ENCODE data around the gene UGT1A9.

DNA sequence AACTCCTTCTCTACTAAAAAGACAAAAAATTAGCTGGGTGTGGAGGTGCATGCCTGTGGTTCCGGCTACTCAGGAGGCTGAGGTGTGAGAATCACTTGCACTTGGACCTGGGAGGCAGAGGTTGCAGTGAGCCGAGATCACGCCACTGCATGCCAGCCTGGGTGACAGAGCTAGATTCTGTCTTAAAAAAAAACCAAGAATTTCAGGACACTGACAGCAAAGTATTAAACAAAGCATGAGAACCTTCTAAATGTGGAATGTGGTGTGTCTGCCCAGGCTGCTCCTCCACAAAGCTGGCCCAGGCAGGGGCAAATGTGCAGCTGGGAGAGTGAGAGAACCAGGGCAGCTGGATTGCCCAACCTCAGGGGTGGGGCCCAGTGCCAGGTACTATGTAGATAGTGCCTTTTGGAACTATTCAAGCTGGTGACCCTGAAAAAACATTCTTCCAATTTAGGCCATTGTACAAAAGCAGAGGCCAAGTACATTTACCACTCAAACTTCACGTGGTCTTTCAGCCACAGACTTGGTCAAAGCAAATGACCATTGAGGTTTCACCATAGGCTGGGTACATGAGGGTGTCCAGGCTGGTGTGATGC, 34.3 kb downstream of the UGT1A9 start:
- TF ChIP-seq, protein P1, sequence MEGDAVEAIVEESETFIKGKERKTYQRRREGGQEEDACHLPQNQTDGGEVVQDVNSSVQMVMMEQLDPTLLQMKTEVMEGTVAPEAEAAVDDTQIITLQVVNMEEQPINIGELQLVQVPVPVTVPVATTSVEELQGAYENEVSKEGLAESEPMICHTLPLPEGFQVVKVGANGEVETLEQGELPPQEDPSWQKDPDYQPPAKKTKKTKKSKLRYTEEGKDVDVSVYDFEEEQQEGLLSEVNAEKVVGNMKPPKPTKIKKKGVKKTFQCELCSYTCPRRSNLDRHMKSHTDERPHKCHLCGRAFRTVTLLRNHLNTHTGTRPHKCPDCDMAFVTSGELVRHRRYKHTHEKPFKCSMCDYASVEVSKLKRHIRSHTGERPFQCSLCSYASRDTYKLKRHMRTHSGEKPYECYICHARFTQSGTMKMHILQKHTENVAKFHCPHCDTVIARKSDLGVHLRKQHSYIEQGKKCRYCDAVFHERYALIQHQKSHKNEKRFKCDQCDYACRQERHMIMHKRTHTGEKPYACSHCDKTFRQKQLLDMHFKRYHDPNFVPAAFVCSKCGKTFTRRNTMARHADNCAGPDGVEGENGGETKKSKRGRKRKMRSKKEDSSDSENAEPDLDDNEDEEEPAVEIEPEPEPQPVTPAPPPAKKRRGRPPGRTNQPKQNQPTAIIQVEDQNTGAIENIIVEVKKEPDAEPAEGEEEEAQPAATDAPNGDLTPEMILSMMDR (IDR thresholded peaks at IDR 0.05; ENCODE audit: poor library complexity) = no peak
- TF ChIP-seq EZH2 (IDR thresholded peaks at IDR 0.05; ENCODE audit: borderline replicate concordance) = no peak

Data from hepatocyte (in vitro differentiated cells).